B cell (primary cell): Measurements from ENCODE around the gene TTC21A. TPM values are rescaled to one million over a fixed set of nuclear protein-coding genes. Genes with fewer than 3 reads are reported as not detected.
A peak's percentile ranks its signal among the peaks of the same experiment; 100 is the strongest.

Experiments
- ATAC-seq: fragments of 200-7000 bp; cut with Tn5 transposase; one replicate; pipeline ENCODE4 v1.10.0; 2021; ENCODE audit warnings: low read depth, mild to moderate bottlenecking, moderate number of reproducible peaks, moderate library complexity
- CTCF ChIA-PET: fragments of 350-600 bp; sonication (Branson Sonifier 250); formaldehyde crosslinking; loops from one replicate; lab custom pipeline; 2021; ENCODE audit warnings: antibody characterized with exemption, inconsistent platforms; lab: Charles Lee
- POLR2A ChIA-PET: fragments of 350-600 bp; sonication (Branson Sonifier 250); formaldehyde crosslinking; loops from one replicate; lab custom pipeline; 2021; ENCODE audit warnings: antibody characterized with exemption; lab: Charles Lee
- DNase-seq: peaks from one replicate; pipeline ENCODE4 v3.0.0; 2013
- H2AFZ ChIP-seq: 2 replicates; pipeline ENCODE4 v1.6.1; 2012; ENCODE audit warnings: mild to moderate bottlenecking, low read depth, low read length; ENCODE audit not compliant: insufficient read depth, poor library complexity, severe bottlenecking
- H3K27ac ChIP-seq, 2 donors: 1 replicate in 1 of 2; 2 replicates in 1 of 2; pipeline ENCODE4 v1.5.1; 2012 to 2013; ENCODE audit warnings: low read length in 2 of 2, mild to moderate bottlenecking in 2 of 2, moderate library complexity in 1 of 2
- H3K27me3 ChIP-seq, 4 experiments: fragments of 200-600 bp in 1 of 4; sonication (generic) in 1 of 4; replicated peaks in 1 of 4; 1 replicate in 2 of 4; 2 replicates in 2 of 4; pipeline versions ENCODE4 v1.6.1 to v1.7.0; 2013 to 2016; ENCODE audit warnings: low read length in 3 of 4, mild to moderate bottlenecking in 2 of 4, mixed read lengths in 1 of 4, moderate library complexity in 1 of 4; ENCODE audit not compliant: insufficient read depth in 4 of 4, control insufficient read depth in 3 of 4; ENCODE audit errors: control extremely low read depth in 1 of 4
- H3K36me3 ChIP-seq, 2 experiments: replicated peaks in 1 of 2; 1 replicate in 1 of 2; 2 replicates in 1 of 2; pipeline versions ENCODE4 v1.6.1 to v1.7.1; 2013; ENCODE audit warnings: low read length in 1 of 2; ENCODE audit not compliant: insufficient read depth in 2 of 2, control insufficient read depth in 1 of 2; ENCODE audit errors: control extremely low read depth in 1 of 2, extremely low read depth in 1 of 2
- H3K4me1 ChIP-seq, 2 donors: fragments of 200-600 bp in 1 of 2; sonication (generic) in 1 of 2; 1 replicate in 1 of 2; 2 replicates in 1 of 2; pipeline versions ENCODE4 v1.5.1 to v1.6.1; 2013 to 2017; ENCODE audit warnings: low read length in 2 of 2; ENCODE audit not compliant: control insufficient read depth in 2 of 2, insufficient read depth in 2 of 2
- H3K4me2 ChIP-seq: replicated peaks from 2 replicates; pipeline ENCODE3; 2012; ENCODE audit warnings: mild to moderate bottlenecking, low read depth, low read length; ENCODE audit not compliant: poor library complexity, severe bottlenecking
- H3K4me3 ChIP-seq, 5 experiments: fragments of 200-600 bp in 1 of 5; sonication (generic) in 1 of 5; 1 replicate in 3 of 5; 2 replicates in 2 of 5; pipeline versions ENCODE4 v1.5.1 to v1.7.0; 2011 to 2016; ENCODE audit warnings: low read length in 4 of 5, mild to moderate bottlenecking in 4 of 5, low read depth in 2 of 5, control low read depth in 1 of 5, moderate library complexity in 1 of 5; ENCODE audit not compliant: insufficient read depth in 1 of 5; ENCODE audit errors: control extremely low read depth in 1 of 5, extremely low read depth in 1 of 5
- H3K79me2 ChIP-seq: fragments of 200-600 bp; sonication (generic); one replicate; pipeline ENCODE4 v1.6.0; 2016; ENCODE audit warnings: low read length; ENCODE audit not compliant: control insufficient read depth, insufficient read depth
- H3K9ac ChIP-seq: fragments of 200-600 bp; sonication (generic); 2 replicates; pipeline ENCODE4 v1.6.1; 2017; ENCODE audit warnings: mild to moderate bottlenecking, low read length, moderate library complexity
- H3K9me3 ChIP-seq, 3 donors: one replicate each; pipeline versions ENCODE4 v1.6.1 to v1.7.1; 2013; ENCODE audit warnings: low read length in 2 of 3; ENCODE audit not compliant: control insufficient read depth in 2 of 3, insufficient read depth in 1 of 3; ENCODE audit errors: control extremely low read depth in 1 of 3
- H4K20me1 ChIP-seq: 2 replicates; pipeline ENCODE4 v1.6.0; 2012; ENCODE audit warnings: mild to moderate bottlenecking, low read length; ENCODE audit not compliant: insufficient read depth, control insufficient read depth, poor library complexity, severe bottlenecking
- H3K27ac Mint-ChIP-seq: one replicate; pipeline ENCODE4 v1.8.0; 2021; ENCODE audit warnings: mixed read lengths
- H3K27me3 Mint-ChIP-seq: one replicate; pipeline ENCODE4 v1.8.0; 2021; ENCODE audit warnings: mixed read lengths
- H3K4me1 Mint-ChIP-seq: one replicate; pipeline ENCODE4 v1.8.0; 2021; ENCODE audit warnings: mixed read lengths
- H3K4me3 Mint-ChIP-seq: one replicate; pipeline ENCODE4 v1.8.0; 2021; ENCODE audit warnings: mixed read lengths
- H3K9me3 Mint-ChIP-seq: one replicate; pipeline ENCODE4 v1.8.0; 2022; ENCODE audit warnings: mixed read lengths; ENCODE audit not compliant: insufficient read depth
- CTCF ChIP-seq: fragments of 200-600 bp; IDR thresholded peaks from one replicate; pipeline ENCODE4 v1.8.0; 2022; ENCODE audit warnings: antibody characterized with exemption, mild to moderate bottlenecking
- EZH2 ChIP-seq: IDR thresholded peaks from 2 replicates; pipeline ENCODE4 v1.6.1; 2012; ENCODE audit warnings: borderline replicate concordance, low read depth, mild to moderate bottlenecking, moderate library complexity, low read length; ENCODE audit not compliant: insufficient read depth, poor library complexity, severe bottlenecking
- WGBS: methylation state at CpG from one replicate; pipeline ENCODE4 v1.1.5; 2013; ENCODE audit warnings: missing lambda C conversion rate; ENCODE audit not compliant: insufficient coverage; 5-methylcytosine and 5-hydroxymethylcytosine counted together
- intact Hi-C: fragments of 100-400 bp; cut with micrococcal nuclease; formaldehyde crosslinking; loops from one replicate; pipeline ENCODE4 v1.10.0; 2022
- polyA plus RNA-seq: library from polyadenylated mRNA; depleted of rRNA; stranded (reverse); fragments of >200 nt; gene quantifications from 2 replicates; pipeline ENCODE4 v1.2.3, GENCODE V29; 2012
- total RNA-seq, 2 donors: library from RNA; stranded (reverse); fragments of 120-200 nt in 1 of 2; gene quantifications; 1 replicate in 1 of 2; 2 replicates in 1 of 2; pipeline versions ENCODE4 v1.2.3 to v1.2.4, GENCODE V29; 2013 to 2022

The TTC21A gene
- total and polyA plus RNA-seq, 2 donors (not counting 1 experiment from before 2014, with no cell fraction given) = 49.2 to 106 TPM

- no peak overlapping the region for H3K4me3 ChIP-seq
- peak overlapping the region; percentile 34 for H3K4me2 ChIP-seq
- TF ChIP-seq CTCF = no peak
- TF ChIP-seq EZH2 = no peak
- Mint-ChIP-seq H3K27me3 (no peaks in the 10 kb centered on the region), H3K9me3 (no peaks in the 10 kb centered on the region), H3K4me1 (peaks cover 54% of the 10 kb centered on the region), H3K4me3 (peak overlapping the region; percentile 38), H3K27ac (peak overlapping the region; percentile 62)
- ChIA-PET CTCF (interaction anchor here (0.8 to 5.8 kb wide), 14 partner anchors 9 to 164 kb away, joined by 3 to 49 read pairs (median 7); partner anchors contain the start of genes GORASP1 and TTC21A), POLR2A (interaction anchor here (0.9 to 1.0 kb wide), 2 partner anchors 19 to 23 kb away, joined by 3 to 4 read pairs; no protein-coding TSS in a partner anchor)
- H3K9me3 ChIP-seq = no peaks in the 10 kb centered on the region
- no peak overlapping the region for H3K9ac ChIP-seq
- no peaks in the 10 kb centered on the region for H3K79me2 ChIP-seq
- H4K20me1 ChIP-seq = no peaks in the 10 kb centered on the region
- DNase-seq = peak; percentile 13
- no peak overlapping the region for H3K27ac ChIP-seq
- peaks cover 0 to 33% of the 10 kb centered on the region in 2 experiments for H3K36me3 ChIP-seq
- intact Hi-C loops = no loop called here
- 17% methylated on average over 5 of the region's 7 CpGs for WGBS
- H3K27me3 ChIP-seq = no peaks in the 10 kb centered on the region
- no peak overlapping the region for H2AFZ ChIP-seq
- H3K4me1 ChIP-seq = peaks cover 39 to 42% of the 10 kb centered on the region in 2 donors
- ATAC-seq = no peak
Measured at GRCh38 chr3:39127269-39127907, 19.9 kb downstream of the TTC21A start.

GRCh38 chr3:39127908-39128304 lies 20.4 kb downstream of the TTC21A start:
- no peaks in the 10 kb centered on the region for H3K9me3 ChIP-seq
- H3K9me3 Mint-ChIP-seq = no peaks in the 10 kb centered on the region
- DNase-seq = no peak
- no peak for TF ChIP-seq EZH2
- no peak for TF ChIP-seq CTCF
- no peak overlapping the region for H3K27ac ChIP-seq
- H3K27me3 ChIP-seq = no peaks in the 10 kb centered on the region
- H3K27me3 Mint-ChIP-seq = no peaks in the 10 kb centered on the region
- no peak for ATAC-seq
- H3K4me1 Mint-ChIP-seq = peaks cover 49% of the 10 kb centered on the region
- H3K4me3 Mint-ChIP-seq = peak overlapping the region; percentile 38
- peak overlapping the region; percentile 34 for H3K4me2 ChIP-seq
- peaks cover 0 to 39% of the 10 kb centered on the region in 2 experiments for H3K36me3 ChIP-seq
- peak overlapping the region; percentile 62 for H3K27ac Mint-ChIP-seq
- POLR2A ChIA-PET = interaction anchor here (0.9 to 1.0 kb wide), 2 partner anchors 20 to 23 kb away, joined by 3 to 4 read pairs; no protein-coding TSS in a partner anchor
- WGBS = 0% methylated on average over 1 of the region's 1 CpG
- peaks cover 34 to 37% of the 10 kb centered on the region in 2 donors for H3K4me1 ChIP-seq
- CTCF ChIA-PET = interaction anchor here (1.2 to 5.8 kb wide), 10 partner anchors 9 to 163 kb away, joined by 3 to 49 read pairs (median 10); partner anchors contain the start of genes GORASP1 and TTC21A
- H3K9ac ChIP-seq = no peak overlapping the region
- H4K20me1 ChIP-seq = no peaks in the 10 kb centered on the region
- no peak overlapping the region for H3K4me3 ChIP-seq
- no peak overlapping the region for H2AFZ ChIP-seq
- H3K79me2 ChIP-seq = no peaks in the 10 kb centered on the region
- intact Hi-C loops = no loop called here
